OCI-LY3 (cell line): ENCODE results near the gene CRYBG3.

ENCODE experiments used
- CTCF ChIP-seq: fragments of 200-600, 300-600 bp; sonication (generic); IDR thresholded peaks from 2 replicates; pipeline ENCODE4 v1.5.1; 2014; ENCODE audit warnings: antibody characterized with exemption, low read length, low read depth
- EZH2phosphoT487 ChIP-seq: fragments of 200-600 bp; shearing (Covaris generic); IDR thresholded peaks from 2 replicates; pipeline ENCODE4 v1.6.1; 2018; ENCODE audit warnings: antibody characterized with exemption, mixed run types, low read depth

- TF ChIP-seq CTCF (no peak), EZH2phosphoT487 (no peak)
These were observed 92.6 kb downstream of the CRYBG3 start for GRCh38 chr3:97914388-97914787.
